HepG2 (cell line): ENCODE results near the gene OSBPL5. TPM values are rescaled to one million over a fixed set of nuclear protein-coding genes. Genes with fewer than 3 reads are reported as not detected.

Experiments
- ATAC-seq: fragments of 200-7000 bp; cut with Tn5 transposase; 3 replicates; pipeline ENCODE4 v1.9.1; 2020; ENCODE audit warnings: mild to moderate bottlenecking, moderate library complexity
- BruUV-seq: library from RNA; stranded (reverse); fragments of 400-500 nt; replicated peaks from 2 replicates; lab custom pipeline; 2021; lab: Mats Ljungman, UMichigan
- CTCF ChIA-PET: fragments of 300-600 bp; formaldehyde crosslinking; extraction: SDS; loops from one replicate; lab custom pipeline; 2021; ENCODE audit warnings: low total read pairs, inconsistent platforms, low intra/inter-chr PET ratio; lab: Yijun Ruan, JAX
- POLR2A ChIA-PET: fragments of 350-600 bp; sonication (Branson Sonifier 250); formaldehyde crosslinking; loops from one replicate; lab custom pipeline; 2020; ENCODE audit warnings: antibody characterized with exemption, inconsistent platforms; lab: Yijun Ruan, JAX
- DNase-seq: peaks from one replicate; pipeline ENCODE4 v3.0.0-alpha.2; 2015; ENCODE audit warnings: low spot score
- FAIRE-seq: peaks from 3 replicates; lab custom pipeline; 2011; peaks lifted over from hg19 to GRCh38; lab: Jason Lieb, UNC
- H2AFZ ChIP-seq: one replicate; pipeline ENCODE4 v1.6.1; 2011; ENCODE audit warnings: low read length, inconsistent platforms
- H3K27ac ChIP-seq: fragments of 300-600 bp; 3 replicates; pipeline ENCODE4 v1.8.0; 2011; ENCODE audit warnings: mixed run types, mild to moderate bottlenecking, mixed read lengths, low read length, inconsistent platforms; ENCODE audit not compliant: insufficient read depth; ENCODE audit errors: extremely low read length
- H3K27me3 ChIP-seq, 2 experiments: fragments of 200-600 bp in 1 of 2; 2 replicates in 1 of 2; 3 replicates in 1 of 2; pipeline versions ENCODE4 v1.6.0 to v1.8.0; 2011; ENCODE audit warnings: low read length in 2 of 2, mild to moderate bottlenecking in 2 of 2, moderate library complexity in 2 of 2, inconsistent platforms in 1 of 2; ENCODE audit not compliant: insufficient read depth in 2 of 2, control insufficient read depth in 1 of 2
- H3K36me3 ChIP-seq, 2 experiments: fragments of 200-600 bp in 1 of 2; replicated peaks in 1 of 2; 2 replicates in 1 of 2; 3 replicates in 1 of 2; pipeline versions ENCODE4 v1.5.1 to v1.8.0; 2011; ENCODE audit warnings: low read length in 2 of 2, inconsistent platforms in 1 of 2; ENCODE audit not compliant: insufficient read depth in 2 of 2, control insufficient read depth in 1 of 2
- H3K4me1 ChIP-seq: 2 replicates; pipeline ENCODE4 v1.5.1; 2012; ENCODE audit warnings: low read length, inconsistent platforms; ENCODE audit not compliant: insufficient read depth
- H3K4me2 ChIP-seq: 2 replicates; pipeline ENCODE4 v1.6.0; 2011; ENCODE audit warnings: low read depth, low read length, inconsistent platforms
- H3K4me3 ChIP-seq, 3 experiments: fragments of 200-600 bp in 1 of 3; sonication (generic), shearing (Covaris generic) in 1 of 3; replicated peaks in 1 of 3; 2 replicates each; pipeline ENCODE4 v1.5.1; 2011 to 2016; ENCODE audit warnings: low read length in 3 of 3, inconsistent platforms in 2 of 3, low read depth in 2 of 3, mild to moderate bottlenecking in 2 of 3, control low read depth in 1 of 3, mixed read lengths in 1 of 3; ENCODE audit not compliant: insufficient read depth in 1 of 3
- H3K79me2 ChIP-seq: one replicate; pipeline ENCODE4 v1.6.1; 2011; ENCODE audit warnings: low read length, inconsistent platforms; ENCODE audit not compliant: insufficient read depth
- H3K9ac ChIP-seq: 2 replicates; pipeline ENCODE4 v1.6.0; 2011; ENCODE audit warnings: mild to moderate bottlenecking, low read depth, low read length, inconsistent platforms; ENCODE audit not compliant: insufficient read depth
- H3K9me3 ChIP-seq: 2 replicates; pipeline ENCODE4 v1.5.1; 2012; ENCODE audit warnings: mild to moderate bottlenecking, low read length
- H4K20me1 ChIP-seq: 2 replicates; pipeline ENCODE4 v1.6.0; 2011; ENCODE audit warnings: inconsistent platforms, mild to moderate bottlenecking, low read length, moderate library complexity; ENCODE audit not compliant: insufficient read depth
- EEA1 ChIP-seq: sonication (generic); formaldehyde crosslinking; IDR thresholded peaks from 2 replicates; pipeline ENCODE4 v1.5.1; 2020; ENCODE audit warnings: mild to moderate bottlenecking, missing genetic modification reagents, borderline replicate concordance
- KDM1A ChIP-seq: IDR thresholded peaks from 2 replicates; pipeline ENCODE4 v1.6.1; 2016; ENCODE audit warnings: missing compliant biosample characterization
- KDM2A ChIP-seq: sonication (generic); formaldehyde crosslinking; IDR thresholded peaks from 2 replicates; pipeline ENCODE4 v1.4.0; 2020; ENCODE audit warnings: low read depth, missing genetic modification reagents, borderline replicate concordance
- KMT2A ChIP-seq: sonication (generic); formaldehyde crosslinking; IDR thresholded peaks from 2 replicates; pipeline ENCODE4 v1.4.0; 2020; ENCODE audit warnings: missing genetic modification reagents
- MXI1 ChIP-seq: IDR thresholded peaks from 3 replicates; pipeline ENCODE4 v1.6.1; 2012; ENCODE audit warnings: low read depth, low read length, inconsistent platforms, borderline replicate concordance
- PAX8 ChIP-seq: sonication (generic); formaldehyde crosslinking; IDR thresholded peaks from 2 replicates; pipeline ENCODE4 v1.8.0; 2022; ENCODE audit warnings: mild to moderate bottlenecking, missing genetic modification reagents, borderline replicate concordance
- RFX1 ChIP-seq: fragments of 450-650 bp; IDR thresholded peaks from 2 replicates; pipeline ENCODE4 v1.6.1; 2017
- SYNCRIP ChIP-seq: fragments of 200-400 bp; formaldehyde crosslinking; IDR thresholded peaks from 2 replicates; pipeline ENCODE4 v1.6.1; 2018; ENCODE audit warnings: mild to moderate bottlenecking, low read depth, low read length; ENCODE audit not compliant: insufficient read depth
- TBP ChIP-seq: sonication (generic); formaldehyde crosslinking; IDR thresholded peaks from 2 replicates; pipeline ENCODE4 v1.5.0; 2020; ENCODE audit warnings: missing genetic modification reagents
- XRCC5 ChIP-seq: fragments of 200-400 bp; formaldehyde crosslinking; optimal IDR thresholded peaks from 2 replicates; pipeline ENCODE3; 2017; ENCODE audit warnings: mild to moderate bottlenecking, low read length
- ZNF430 ChIP-seq: sonication (generic); formaldehyde crosslinking; IDR thresholded peaks from 2 replicates; pipeline ENCODE4 v1.9.0; 2021; ENCODE audit warnings: mild to moderate bottlenecking, missing genetic modification reagents
- WGBS: methylation state at CpG from one replicate; pipeline ENCODE4 v1.1.6; 2017; ENCODE audit warnings: low lambda C conversion rate; 5-methylcytosine and 5-hydroxymethylcytosine counted together
- in situ Hi-C: cut with HindIII; loops from 2 replicates; pipeline ENCODE4 v1.10.0; 2017; ENCODE audit warnings: low pct_unique_long_range_greater_than_20kb; ENCODE audit not compliant: extremely low pct_ligation_motif_present
- intact Hi-C: fragments of 100-400 bp; cut with micrococcal nuclease; formaldehyde crosslinking; loops from one replicate; pipeline ENCODE4 v1.10.0; 2022; ENCODE audit not compliant: unreplicated experiment
- polyA plus RNA-seq, 8 experiments: library from polyadenylated mRNA; depleted of rRNA in 3 of 8; stranded (reverse) in 7 of 8; unstranded in 1 of 8; fragments of >200 nt; fragmentation: Illumina TruSeq in 4 of 8; extraction: Trizol in 4 of 8; gene quantifications; 2 replicates each; pipeline versions ENCODE4 v1.2.1 to v1.2.3, GENCODE V29; 2011 to 2016; ENCODE audit warnings: low read depth in 4 of 8, missing spikeins in 1 of 8, mixed read lengths in 1 of 8; ENCODE audit not compliant: insufficient read depth in 1 of 8
- total RNA-seq, 5 experiments: library from RNA; depleted of rRNA; stranded (reverse); fragments of >200 nt; fragmentation: Illumina TruSeq; extraction: Trizol; gene quantifications; 2 replicates each; pipeline ENCODE4 v1.2.3, GENCODE V29; 2016; ENCODE audit warnings: low read depth in 1 of 5
- TF ChIP-seq, protein P1 (sequence below): sonication (generic); formaldehyde crosslinking; IDR thresholded peaks from 2 replicates; pipeline ENCODE4 v1.4.0; 2020; ENCODE audit warnings: mild to moderate bottlenecking, low read depth, missing genetic modification reagents
- TF ChIP-seq, protein P2 (sequence below): sonication (generic); formaldehyde crosslinking; IDR thresholded peaks from 2 replicates; pipeline ENCODE4 v1.4.0; 2020; ENCODE audit warnings: missing genetic modification reagents
- TF ChIP-seq, protein P3 (sequence below): IDR thresholded peaks from 2 replicates; pipeline ENCODE4 v1.6.1; 2018; ENCODE audit warnings: missing genetic modification reagents
- TF ChIP-seq, protein P4 (sequence below): IDR thresholded peaks from 2 replicates; pipeline ENCODE4 v1.6.1; 2016; ENCODE audit warnings: mild to moderate bottlenecking, missing biosample characterization, missing genetic modification reagents
- TF ChIP-seq, protein P5 (sequence below): sonication (generic); formaldehyde crosslinking; IDR thresholded peaks from 2 replicates; pipeline ENCODE4 v1.4.0; 2020; ENCODE audit warnings: missing genetic modification reagents

The OSBPL5 gene
- total and polyA plus RNA-seq, 2 of the 13 experiments (the other 11 are each of a cell fraction or from before 2014, with no cell fraction given), result not detected

DNA sequence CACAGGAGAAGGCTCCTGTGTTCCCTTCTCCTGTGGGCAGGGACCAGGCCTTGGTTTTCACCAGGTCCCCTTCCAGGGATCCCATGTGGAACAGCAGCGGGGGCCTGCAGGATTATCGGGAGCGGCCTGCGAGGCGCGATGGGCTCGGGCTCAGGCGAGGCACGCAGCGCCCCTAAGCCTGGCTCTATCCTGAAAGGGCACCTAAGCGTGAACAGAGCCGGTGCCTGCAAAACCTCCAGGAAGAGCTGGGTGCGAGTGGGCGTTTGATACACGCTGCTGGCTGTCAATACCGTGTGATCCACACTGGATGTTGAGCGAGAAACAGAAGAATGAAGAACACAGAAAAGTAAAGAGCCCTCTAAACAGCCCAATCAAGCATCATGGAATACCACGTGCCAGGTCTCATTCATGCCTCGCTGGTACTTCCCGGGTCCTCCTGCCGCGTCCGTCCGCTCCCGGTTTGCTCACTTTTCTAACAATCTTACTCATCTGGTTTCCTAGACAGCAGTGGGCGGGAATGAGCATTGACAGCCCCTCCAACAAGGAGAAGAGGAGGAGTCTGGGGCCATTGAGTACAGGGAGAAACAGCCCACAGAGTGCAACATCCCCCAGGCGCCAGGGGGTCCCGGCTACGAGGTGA is 12.5 kb downstream of the OSBPL5 start:
- Histone ChIP-seq H3K36me3 (no peaks in the 10 kb centered on the region), H3K9me3 (no peaks in the 10 kb centered on the region), H3K27me3 (peaks cover 10 to 79% of the 10 kb centered on the region in 2 experiments), H3K4me1 (no peaks in the 10 kb centered on the region), H3K27ac (no peak overlapping the region), H3K4me3 (no peak overlapping the region), H3K4me2 (no peak overlapping the region), H3K9ac (no peak overlapping the region), H3K79me2 (no peaks in the 10 kb centered on the region), H4K20me1 (no peaks in the 10 kb centered on the region; the same call in 1 of the 2 replicates), H2AFZ (no peak overlapping the region)
- ChIA-PET POLR2A (no interaction called here), CTCF (no interaction called here)
- DNase-seq (no peak), FAIRE-seq (no peak), ATAC-seq (no peak)
- WGBS, result 46% methylated on average over 20 of the region's 29 CpGs
- in situ Hi-C loops (no loop called here), intact Hi-C loops (no loop called here)
- BruUV-seq, result no TSS peak
- no peak for TF ChIP-seq MXI1
- no peak for TF ChIP-seq SYNCRIP
- no peak for TF ChIP-seq PAX8 (CRISPR knock-in tag)
- TF ChIP-seq, protein P1, sequence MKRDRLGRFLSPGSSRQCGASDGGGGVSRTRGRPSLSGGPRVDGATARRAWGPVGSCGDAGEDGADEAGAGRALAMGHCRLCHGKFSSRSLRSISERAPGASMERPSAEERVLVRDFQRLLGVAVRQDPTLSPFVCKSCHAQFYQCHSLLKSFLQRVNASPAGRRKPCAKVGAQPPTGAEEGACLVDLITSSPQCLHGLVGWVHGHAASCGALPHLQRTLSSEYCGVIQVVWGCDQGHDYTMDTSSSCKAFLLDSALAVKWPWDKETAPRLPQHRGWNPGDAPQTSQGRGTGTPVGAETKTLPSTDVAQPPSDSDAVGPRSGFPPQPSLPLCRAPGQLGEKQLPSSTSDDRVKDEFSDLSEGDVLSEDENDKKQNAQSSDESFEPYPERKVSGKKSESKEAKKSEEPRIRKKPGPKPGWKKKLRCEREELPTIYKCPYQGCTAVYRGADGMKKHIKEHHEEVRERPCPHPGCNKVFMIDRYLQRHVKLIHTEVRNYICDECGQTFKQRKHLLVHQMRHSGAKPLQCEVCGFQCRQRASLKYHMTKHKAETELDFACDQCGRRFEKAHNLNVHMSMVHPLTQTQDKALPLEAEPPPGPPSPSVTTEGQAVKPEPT (CRISPR knock-in tag), result no peak
- no peak for TF ChIP-seq RFX1
- no peak for TF ChIP-seq KDM2A (CRISPR knock-in tag)
- TF ChIP-seq EEA1 (CRISPR knock-in tag), result no peak
- TF ChIP-seq XRCC5, result no peak
- TF ChIP-seq KMT2A (CRISPR knock-in tag), result no peak
- TF ChIP-seq TBP, result no peak
- TF ChIP-seq, protein P2, sequence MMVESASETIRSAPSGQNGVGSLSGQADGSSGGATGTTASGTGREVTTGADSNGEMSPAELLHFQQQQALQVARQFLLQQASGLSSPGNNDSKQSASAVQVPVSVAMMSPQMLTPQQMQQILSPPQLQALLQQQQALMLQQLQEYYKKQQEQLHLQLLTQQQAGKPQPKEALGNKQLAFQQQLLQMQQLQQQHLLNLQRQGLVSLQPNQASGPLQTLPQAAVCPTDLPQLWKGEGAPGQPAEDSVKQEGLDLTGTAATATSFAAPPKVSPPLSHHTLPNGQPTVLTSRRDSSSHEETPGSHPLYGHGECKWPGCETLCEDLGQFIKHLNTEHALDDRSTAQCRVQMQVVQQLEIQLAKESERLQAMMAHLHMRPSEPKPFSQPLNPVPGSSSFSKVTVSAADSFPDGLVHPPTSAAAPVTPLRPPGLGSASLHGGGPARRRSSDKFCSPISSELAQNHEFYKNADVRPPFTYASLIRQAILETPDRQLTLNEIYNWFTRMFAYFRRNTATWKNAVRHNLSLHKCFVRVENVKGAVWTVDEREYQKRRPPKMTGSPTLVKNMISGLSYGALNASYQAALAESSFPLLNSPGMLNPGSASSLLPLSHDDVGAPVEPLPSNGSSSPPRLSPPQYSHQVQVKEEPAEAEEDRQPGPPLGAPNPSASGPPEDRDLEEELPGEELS (CRISPR knock-in tag), result no peak
- no peak for TF ChIP-seq KDM1A (CRISPR knock-in tag)
- TF ChIP-seq, protein P3, sequence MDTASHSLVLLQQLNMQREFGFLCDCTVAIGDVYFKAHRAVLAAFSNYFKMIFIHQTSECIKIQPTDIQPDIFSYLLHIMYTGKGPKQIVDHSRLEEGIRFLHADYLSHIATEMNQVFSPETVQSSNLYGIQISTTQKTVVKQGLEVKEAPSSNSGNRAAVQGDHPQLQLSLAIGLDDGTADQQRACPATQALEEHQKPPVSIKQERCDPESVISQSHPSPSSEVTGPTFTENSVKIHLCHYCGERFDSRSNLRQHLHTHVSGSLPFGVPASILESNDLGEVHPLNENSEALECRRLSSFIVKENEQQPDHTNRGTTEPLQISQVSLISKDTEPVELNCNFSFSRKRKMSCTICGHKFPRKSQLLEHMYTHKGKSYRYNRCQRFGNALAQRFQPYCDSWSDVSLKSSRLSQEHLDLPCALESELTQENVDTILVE (CRISPR knock-in tag), result no peak
- TF ChIP-seq, protein P4, sequence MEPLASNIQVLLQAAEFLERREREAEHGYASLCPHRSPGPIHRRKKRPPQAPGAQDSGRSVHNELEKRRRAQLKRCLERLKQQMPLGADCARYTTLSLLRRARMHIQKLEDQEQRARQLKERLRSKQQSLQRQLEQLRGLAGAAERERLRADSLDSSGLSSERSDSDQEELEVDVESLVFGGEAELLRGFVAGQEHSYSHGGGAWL (CRISPR knock-in tag), result no peak
- no peak for TF ChIP-seq ZNF430 (CRISPR knock-in tag)
- TF ChIP-seq, protein P5, sequence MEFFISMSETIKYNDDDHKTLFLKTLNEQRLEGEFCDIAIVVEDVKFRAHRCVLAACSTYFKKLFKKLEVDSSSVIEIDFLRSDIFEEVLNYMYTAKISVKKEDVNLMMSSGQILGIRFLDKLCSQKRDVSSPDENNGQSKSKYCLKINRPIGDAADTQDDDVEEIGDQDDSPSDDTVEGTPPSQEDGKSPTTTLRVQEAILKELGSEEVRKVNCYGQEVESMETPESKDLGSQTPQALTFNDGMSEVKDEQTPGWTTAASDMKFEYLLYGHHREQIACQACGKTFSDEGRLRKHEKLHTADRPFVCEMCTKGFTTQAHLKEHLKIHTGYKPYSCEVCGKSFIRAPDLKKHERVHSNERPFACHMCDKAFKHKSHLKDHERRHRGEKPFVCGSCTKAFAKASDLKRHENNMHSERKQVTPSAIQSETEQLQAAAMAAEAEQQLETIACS, result no peak
